HepG2 (cell line): ENCODE results near the gene PTPN2. TPM values are rescaled to one million over a fixed set of nuclear protein-coding genes. Genes with fewer than 3 reads are reported as not detected.

Experiments
- ATAD3A ChIP-seq: sonication (generic); formaldehyde crosslinking; IDR thresholded peaks from 2 replicates; pipeline ENCODE4 v1.4.0; 2020; ENCODE audit warnings: missing genetic modification reagents
- REST ChIP-seq, 2 experiments: IDR thresholded peaks; 2 replicates each; pipeline ENCODE4 v1.6.1; 2011 to 2012; ENCODE audit warnings: low read length in 2 of 2, borderline replicate concordance in 1 of 2, low read depth in 1 of 2, mild to moderate bottlenecking in 1 of 2, moderate library complexity in 1 of 2
- ZFP1 ChIP-seq: IDR thresholded peaks from 2 replicates; pipeline ENCODE4 v1.6.1; 2016
- ZNF790 ChIP-seq: sonication (generic); formaldehyde crosslinking; IDR thresholded peaks from 2 replicates; pipeline ENCODE4 v1.8.0; 2022; ENCODE audit warnings: missing genetic modification reagents, mild to moderate bottlenecking, borderline replicate concordance
- polyA plus RNA-seq, 8 experiments: library from polyadenylated mRNA; depleted of rRNA in 3 of 8; stranded (reverse) in 7 of 8; unstranded in 1 of 8; fragments of >200 nt; fragmentation: Illumina TruSeq in 4 of 8; extraction: Trizol in 4 of 8; gene quantifications; 2 replicates each; pipeline versions ENCODE4 v1.2.1 to v1.2.3, GENCODE V29; 2011 to 2016; ENCODE audit warnings: low read depth in 4 of 8, missing spikeins in 1 of 8, mixed read lengths in 1 of 8; ENCODE audit not compliant: insufficient read depth in 1 of 8
- total RNA-seq, 5 experiments: library from RNA; depleted of rRNA; stranded (reverse); fragments of >200 nt; fragmentation: Illumina TruSeq; extraction: Trizol; gene quantifications; 2 replicates each; pipeline ENCODE4 v1.2.3, GENCODE V29; 2016; ENCODE audit warnings: low read depth in 1 of 5
- TF ChIP-seq, protein P1 (sequence below): sonication (generic); formaldehyde crosslinking; IDR thresholded peaks from 2 replicates; pipeline ENCODE4 v1.5.1; 2020; ENCODE audit warnings: mild to moderate bottlenecking, missing genetic modification reagents, moderate library complexity

The PTPN2 gene
- total and polyA plus RNA-seq, 2 of the 13 experiments (the other 11 are each of a cell fraction or from before 2014, with no cell fraction given), result 24.9 to 41.5 TPM

- no peak for TF ChIP-seq REST (IDR thresholded peaks at IDR 0.05; ENCODE audit: borderline replicate concordance in 1 of 2, low read depth in 1 of 2, low read length in 2 of 2)
- TF ChIP-seq ZFP1 (CRISPR knock-in tag), result no peak
- TF ChIP-seq, protein P1, sequence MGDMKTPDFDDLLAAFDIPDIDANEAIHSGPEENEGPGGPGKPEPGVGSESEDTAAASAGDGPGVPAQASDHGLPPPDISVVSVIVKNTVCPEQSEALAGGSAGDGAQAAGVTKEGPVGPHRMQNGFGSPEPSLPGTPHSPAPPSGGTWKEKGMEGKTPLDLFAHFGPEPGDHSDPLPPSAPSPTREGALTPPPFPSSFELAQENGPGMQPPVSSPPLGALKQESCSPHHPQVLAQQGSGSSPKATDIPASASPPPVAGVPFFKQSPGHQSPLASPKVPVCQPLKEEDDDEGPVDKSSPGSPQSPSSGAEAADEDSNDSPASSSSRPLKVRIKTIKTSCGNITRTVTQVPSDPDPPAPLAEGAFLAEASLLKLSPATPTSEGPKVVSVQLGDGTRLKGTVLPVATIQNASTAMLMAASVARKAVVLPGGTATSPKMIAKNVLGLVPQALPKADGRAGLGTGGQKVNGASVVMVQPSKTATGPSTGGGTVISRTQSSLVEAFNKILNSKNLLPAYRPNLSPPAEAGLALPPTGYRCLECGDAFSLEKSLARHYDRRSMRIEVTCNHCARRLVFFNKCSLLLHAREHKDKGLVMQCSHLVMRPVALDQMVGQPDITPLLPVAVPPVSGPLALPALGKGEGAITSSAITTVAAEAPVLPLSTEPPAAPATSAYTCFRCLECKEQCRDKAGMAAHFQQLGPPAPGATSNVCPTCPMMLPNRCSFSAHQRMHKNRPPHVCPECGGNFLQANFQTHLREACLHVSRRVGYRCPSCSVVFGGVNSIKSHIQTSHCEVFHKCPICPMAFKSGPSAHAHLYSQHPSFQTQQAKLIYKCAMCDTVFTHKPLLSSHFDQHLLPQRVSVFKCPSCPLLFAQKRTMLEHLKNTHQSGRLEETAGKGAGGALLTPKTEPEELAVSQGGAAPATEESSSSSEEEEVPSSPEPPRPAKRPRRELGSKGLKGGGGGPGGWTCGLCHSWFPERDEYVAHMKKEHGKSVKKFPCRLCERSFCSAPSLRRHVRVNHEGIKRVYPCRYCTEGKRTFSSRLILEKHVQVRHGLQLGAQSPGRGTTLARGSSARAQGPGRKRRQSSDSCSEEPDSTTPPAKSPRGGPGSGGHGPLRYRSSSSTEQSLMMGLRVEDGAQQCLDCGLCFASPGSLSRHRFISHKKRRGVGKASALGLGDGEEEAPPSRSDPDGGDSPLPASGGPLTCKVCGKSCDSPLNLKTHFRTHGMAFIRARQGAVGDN (CRISPR knock-in tag), result no peak
- no peak for TF ChIP-seq ATAD3A (CRISPR knock-in tag)
- no peak for TF ChIP-seq ZNF790 (CRISPR knock-in tag)
- TF ChIP-seq, all 625 proteins: peak for 0
These were observed 46.3 kb upstream of the PTPN2 start (continued) for GRCh38 chr18:12930376-12930775.
